ENCODE results near the gene CCDC157.
"Not testable (repeated sequence)": the region's sequence is repeated elsewhere in the genome, so short reads cannot be mapped to it uniquely, and the experiment has no call there.

Gene CCDC157

GRCh38 chr22:30401024-30401423 is 44.2 kb downstream of the CCDC157 start:
- no CpG with 5 or more reads among the region's 3 CpGs for WGBS (ENCODE audit: extremely low coverage, insufficient coverage, low lambda C conversion rate)
- not testable (repeated sequence) for H3K9ac ChIP-seq (ENCODE audit: low read length); H4K8ac ChIP-seq (ENCODE audit: low read depth, low read length); H3K56ac ChIP-seq (ENCODE audit: low read length); H2BK5ac ChIP-seq (ENCODE audit: low read length); H2BK15ac ChIP-seq (replicated peaks; ENCODE audit: low read depth); H3K23ac ChIP-seq (ENCODE audit: low read length); H3K27me3 ChIP-seq (ENCODE audit: insufficient read depth, low read length, poor library complexity); H3K4me2 ChIP-seq (ENCODE audit: low read length); H3K27ac ChIP-seq (ENCODE audit: low read depth, low read length); H3K18ac ChIP-seq (ENCODE audit: low read length); H4K5ac ChIP-seq (ENCODE audit: low read length); H3K79me1 ChIP-seq (ENCODE audit: low read length); H2BK120ac ChIP-seq (ENCODE audit: low read depth, low read length); H3K4me1 ChIP-seq (ENCODE audit: control insufficient read depth, low read depth, low read length); H2AK5ac ChIP-seq (ENCODE audit: low read length); DNase-seq; H3K36me3 ChIP-seq (ENCODE audit: control insufficient read depth, insufficient read depth, low read length); H3K4me3 ChIP-seq (ENCODE audit: low read length); H3K4ac ChIP-seq (ENCODE audit: low read depth, low read length); H3K79me2 ChIP-seq (ENCODE audit: control insufficient read depth, insufficient read depth, low read length)

- Histone ChIP-seq H3K79me2 (ENCODE audit: control insufficient read depth, insufficient read depth, low read length) (no peaks in the 10 kb centered on the region), H3K36me3 (ENCODE audit: control insufficient read depth, insufficient read depth, low read length) (no peaks in the 10 kb centered on the region), H2BK120ac (ENCODE audit: low read depth, low read length) (no peak overlapping the region), H3K4me1 (ENCODE audit: control insufficient read depth, low read depth, low read length) (peaks cover 9% of the 10 kb centered on the region), H3K56ac (ENCODE audit: low read length) (peak overlapping the region; percentile 6), H2AK5ac (ENCODE audit: low read length) (no peak overlapping the region), H3K27ac (ENCODE audit: low read depth, low read length) (no peak overlapping the region), H2BK5ac (ENCODE audit: low read length) (no peak overlapping the region), H3K27me3 (ENCODE audit: insufficient read depth, low read length, poor library complexity) (no peaks in the 10 kb centered on the region), H3K9ac (ENCODE audit: low read length) (peak overlapping the region; percentile 13), H3K4me2 (ENCODE audit: low read length) (no peak overlapping the region), H3K23ac (ENCODE audit: low read length) (no peak overlapping the region), H4K5ac (ENCODE audit: low read length) (no peak overlapping the region), H3K4ac (ENCODE audit: low read depth, low read length) (no peak overlapping the region), H3K4me3 (ENCODE audit: low read length) (no peak overlapping the region), H3K18ac (ENCODE audit: low read length) (peak overlapping the region; percentile 60), H2BK15ac (replicated peaks; ENCODE audit: low read depth) (no peak overlapping the region), H3K79me1 (ENCODE audit: low read length) (no peaks in the 10 kb centered on the region), H4K8ac (ENCODE audit: low read depth, low read length) (no peak overlapping the region)
- WGBS (ENCODE audit: extremely low coverage, insufficient coverage, low lambda C conversion rate) = no CpG with 5 or more reads among the region's 5 CpGs
- DNase-seq = no peak
Observed at GRCh38 chr22:30402028-30402765, 45.4 kb downstream of the CCDC157 start.

DNA sequence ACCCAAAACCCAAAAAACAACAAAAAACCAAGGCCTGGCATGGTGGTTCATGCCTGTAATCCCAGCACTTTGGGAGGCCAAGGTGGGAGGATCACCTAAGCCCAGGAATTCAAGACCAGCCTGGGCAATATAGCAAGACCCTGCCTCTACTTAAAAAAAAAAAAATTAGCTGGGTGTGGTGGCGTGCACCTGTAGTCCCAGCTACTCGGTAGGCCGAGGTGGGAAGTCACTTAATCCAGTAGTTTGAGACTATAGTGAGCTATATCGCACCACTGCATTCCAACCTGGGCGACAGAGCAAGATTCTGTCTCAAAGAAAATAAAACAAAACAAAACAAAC is 45.9 kb downstream of the CCDC157 start:
- H3K23ac ChIP-seq (ENCODE audit: low read length); H2AK5ac ChIP-seq (ENCODE audit: low read length); H2BK15ac ChIP-seq (replicated peaks; ENCODE audit: low read depth); H3K27ac ChIP-seq (ENCODE audit: low read depth, low read length); H3K18ac ChIP-seq (ENCODE audit: low read length); H3K79me1 ChIP-seq (ENCODE audit: low read length); H3K27me3 ChIP-seq (ENCODE audit: insufficient read depth, low read length, poor library complexity); DNase-seq; H4K5ac ChIP-seq (ENCODE audit: low read length); H2BK5ac ChIP-seq (ENCODE audit: low read length); H3K9ac ChIP-seq (ENCODE audit: low read length); H4K8ac ChIP-seq (ENCODE audit: low read depth, low read length); H3K79me2 ChIP-seq (ENCODE audit: control insufficient read depth, insufficient read depth, low read length); H3K56ac ChIP-seq (ENCODE audit: low read length); H2BK120ac ChIP-seq (ENCODE audit: low read depth, low read length); H3K36me3 ChIP-seq (ENCODE audit: control insufficient read depth, insufficient read depth, low read length); H3K4me2 ChIP-seq (ENCODE audit: low read length); H3K4me3 ChIP-seq (ENCODE audit: low read length); H3K4ac ChIP-seq (ENCODE audit: low read depth, low read length); H3K4me1 ChIP-seq (ENCODE audit: control insufficient read depth, low read depth, low read length): not testable (repeated sequence)
- no CpG with 5 or more reads among the region's 5 CpGs for WGBS (ENCODE audit: extremely low coverage, insufficient coverage, low lambda C conversion rate)

DNA sequence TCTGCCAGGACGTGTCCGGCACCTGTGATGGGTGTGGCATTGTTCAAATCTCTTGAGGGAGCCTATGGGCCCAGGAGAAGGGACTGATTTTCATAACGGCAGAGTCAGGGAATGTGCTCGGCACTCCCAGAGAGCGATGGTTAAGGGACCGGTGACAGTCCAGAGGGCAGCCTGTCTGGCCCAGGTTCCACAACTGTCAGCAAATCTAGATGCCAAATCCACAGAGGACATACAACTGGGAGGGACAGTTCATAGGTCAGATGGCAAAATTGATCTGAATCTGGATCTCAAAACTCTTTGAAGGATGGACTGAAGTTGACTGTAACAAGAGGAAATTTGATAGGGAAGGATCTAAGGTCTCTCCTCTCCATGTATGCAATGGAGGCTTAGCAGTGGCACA is 47.5 kb downstream of the CCDC157 start:
- H3K56ac ChIP-seq (ENCODE audit: low read length) = no peak overlapping the region
- WGBS (ENCODE audit: extremely low coverage, insufficient coverage, low lambda C conversion rate) = no CpG with 5 or more reads among the region's 6 CpGs
- DNase-seq = no peak
- H3K4me2 ChIP-seq (ENCODE audit: low read length) = no peak overlapping the region
- no peak overlapping the region for H2BK15ac ChIP-seq (replicated peaks; ENCODE audit: low read depth)
- H3K27me3 ChIP-seq (ENCODE audit: insufficient read depth, low read length, poor library complexity) = no peaks in the 10 kb centered on the region
- H2BK120ac ChIP-seq (ENCODE audit: low read depth, low read length) = no peak overlapping the region
- no peak overlapping the region for H3K9ac ChIP-seq (ENCODE audit: low read length)
- no peak overlapping the region for H3K27ac ChIP-seq (ENCODE audit: low read depth, low read length)
- no peaks in the 10 kb centered on the region for H3K4me1 ChIP-seq (ENCODE audit: control insufficient read depth, low read depth, low read length)
- no peaks in the 10 kb centered on the region for H3K36me3 ChIP-seq (ENCODE audit: control insufficient read depth, insufficient read depth, low read length)
- H3K4me3 ChIP-seq (ENCODE audit: low read length) = no peak overlapping the region
- no peaks in the 10 kb centered on the region for H3K79me1 ChIP-seq (ENCODE audit: low read length)
- no peak overlapping the region for H4K8ac ChIP-seq (ENCODE audit: low read depth, low read length)
- H2BK5ac ChIP-seq (ENCODE audit: low read length) = no peak overlapping the region
- no peak overlapping the region for H3K18ac ChIP-seq (ENCODE audit: low read length)
- H3K79me2 ChIP-seq (ENCODE audit: control insufficient read depth, insufficient read depth, low read length) = no peaks in the 10 kb centered on the region
- H2AK5ac ChIP-seq (ENCODE audit: low read length) = no peak overlapping the region
- no peak overlapping the region for H3K4ac ChIP-seq (ENCODE audit: low read depth, low read length)
- no peak overlapping the region for H4K5ac ChIP-seq (ENCODE audit: low read length)
- H3K23ac ChIP-seq (ENCODE audit: low read length) = no peak overlapping the region

GRCh38 chr22:30405731-30406130 is 48.9 kb downstream of the CCDC157 start:
- Histone ChIP-seq H3K4me2 (ENCODE audit: low read length) (no peak overlapping the region), H3K79me2 (ENCODE audit: control insufficient read depth, insufficient read depth, low read length) (no peaks in the 10 kb centered on the region), H3K79me1 (ENCODE audit: low read length) (no peaks in the 10 kb centered on the region), H3K27me3 (ENCODE audit: insufficient read depth, low read length, poor library complexity) (no peaks in the 10 kb centered on the region), H3K27ac (ENCODE audit: low read depth, low read length) (no peak overlapping the region), H2AK5ac (ENCODE audit: low read length) (no peak overlapping the region), H3K56ac (ENCODE audit: low read length) (no peak overlapping the region), H2BK120ac (ENCODE audit: low read depth, low read length) (no peak overlapping the region), H3K4me1 (ENCODE audit: control insufficient read depth, low read depth, low read length) (no peaks in the 10 kb centered on the region), H3K36me3 (ENCODE audit: control insufficient read depth, insufficient read depth, low read length) (no peaks in the 10 kb centered on the region), H3K23ac (ENCODE audit: low read length) (no peak overlapping the region), H3K4me3 (ENCODE audit: low read length) (no peak overlapping the region), H2BK5ac (ENCODE audit: low read length) (no peak overlapping the region), H4K8ac (ENCODE audit: low read depth, low read length) (no peak overlapping the region), H3K9ac (ENCODE audit: low read length) (no peak overlapping the region), H3K4ac (ENCODE audit: low read depth, low read length) (no peak overlapping the region), H2BK15ac (replicated peaks; ENCODE audit: low read depth) (no peak overlapping the region), H4K5ac (ENCODE audit: low read length) (no peak overlapping the region), H3K18ac (ENCODE audit: low read length) (no peak overlapping the region)
- WGBS (ENCODE audit: extremely low coverage, insufficient coverage, low lambda C conversion rate) = no CpG with 5 or more reads among the region's 4 CpGs
- no peak for DNase-seq

DNA sequence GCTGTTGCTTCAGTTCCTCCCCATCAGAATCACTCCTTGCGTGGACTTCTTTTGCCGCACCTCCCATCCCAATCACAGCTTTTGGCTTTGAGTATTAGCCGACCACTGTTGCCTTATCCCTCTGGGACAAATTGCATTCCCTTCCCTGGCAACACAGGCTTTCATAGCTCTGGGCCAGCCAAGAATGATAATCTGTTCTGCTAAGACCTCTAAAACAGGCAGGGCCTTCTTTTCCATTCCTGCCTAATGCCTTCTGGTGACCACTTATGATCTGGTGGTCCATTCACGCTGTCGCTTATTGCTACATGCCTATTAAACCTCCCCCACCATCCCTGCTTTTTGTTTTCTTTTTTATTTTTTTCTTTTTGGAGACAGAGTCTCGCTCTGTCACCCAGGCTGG is 49.6 kb downstream of the CCDC157 start:
- no peak for DNase-seq
- no peak overlapping the region for H3K4ac ChIP-seq (ENCODE audit: low read depth, low read length)
- WGBS (ENCODE audit: extremely low coverage, insufficient coverage, low lambda C conversion rate) = no CpG with 5 or more reads among the region's 6 CpGs
- H3K4me2 ChIP-seq (ENCODE audit: low read length) = no peak overlapping the region
- H3K4me3 ChIP-seq (ENCODE audit: low read length) = no peak overlapping the region
- H3K4me1 ChIP-seq (ENCODE audit: control insufficient read depth, low read depth, low read length) = no peaks in the 10 kb centered on the region
- no peak overlapping the region for H2AK5ac ChIP-seq (ENCODE audit: low read length)
- H3K79me1 ChIP-seq (ENCODE audit: low read length) = no peaks in the 10 kb centered on the region
- H3K36me3 ChIP-seq (ENCODE audit: control insufficient read depth, insufficient read depth, low read length) = no peaks in the 10 kb centered on the region
- H2BK15ac ChIP-seq (replicated peaks; ENCODE audit: low read depth) = no peak overlapping the region
- no peak overlapping the region for H4K5ac ChIP-seq (ENCODE audit: low read length)
- H3K23ac ChIP-seq (ENCODE audit: low read length) = no peak overlapping the region
- H3K27ac ChIP-seq (ENCODE audit: low read depth, low read length) = no peak overlapping the region
- H2BK120ac ChIP-seq (ENCODE audit: low read depth, low read length) = no peak overlapping the region
- H3K79me2 ChIP-seq (ENCODE audit: control insufficient read depth, insufficient read depth, low read length) = no peaks in the 10 kb centered on the region
- H3K18ac ChIP-seq (ENCODE audit: low read length) = no peak overlapping the region
- H3K56ac ChIP-seq (ENCODE audit: low read length) = no peak overlapping the region
- H4K8ac ChIP-seq (ENCODE audit: low read depth, low read length) = no peak overlapping the region
- no peak overlapping the region for H2BK5ac ChIP-seq (ENCODE audit: low read length)
- H3K27me3 ChIP-seq (ENCODE audit: insufficient read depth, low read length, poor library complexity) = no peaks in the 10 kb centered on the region
- H3K9ac ChIP-seq (ENCODE audit: low read length) = no peak overlapping the region

Data from mesendoderm (in vitro differentiated cells).